Natural killer cell treated with Interleukin-12 subunit alpha and Interleukin-12 subunit beta and Interleukin-15 and Interleukin-18, amount 100 ng/mL, for 72 hours (primary cell): ENCODE measurements around the gene BANK1. TPM values are rescaled to one million over a fixed set of nuclear protein-coding genes. Genes with fewer than 3 reads are reported as not detected.
"Not testable (repeated sequence)": the region's sequence is repeated elsewhere in the genome, so short reads cannot be mapped to it uniquely, and the experiment has no call there.

Experiments
- ATAC-seq, 2 donors: fragments of 150-1000 bp; cut with Tn5 transposase in 1 of 2; sonication (Bioruptor Pico), chemical (Tn5 transposase) in 1 of 2; 2 replicates each; pipeline ENCODE4 v1.10.0; 2021
- DNase-seq: peaks from one replicate; pipeline ENCODE4 v3.0.0; 2022; ENCODE audit warnings: low spot score
- H3K27ac Mint-ChIP-seq, 2 donors: 1 replicate in 1 of 2; 2 replicates in 1 of 2; pipeline ENCODE4 v1.8.0; 2022; ENCODE audit warnings: mixed read lengths in 2 of 2, mild to moderate bottlenecking in 1 of 2, moderate library complexity in 1 of 2
- H3K27me3 Mint-ChIP-seq, 2 donors: 1 replicate in 1 of 2; 2 replicates in 1 of 2; pipeline ENCODE4 v1.8.0; 2022; ENCODE audit warnings: mixed read lengths in 2 of 2
- H3K36me3 Mint-ChIP-seq: one replicate; pipeline ENCODE4 v1.8.0; 2022; ENCODE audit warnings: mixed read lengths
- H3K4me1 Mint-ChIP-seq, 2 donors: 1 replicate in 1 of 2; 2 replicates in 1 of 2; pipeline ENCODE4 v1.8.0; 2022; ENCODE audit warnings: low read depth in 2 of 2, mixed read lengths in 2 of 2, mild to moderate bottlenecking in 1 of 2
- H3K4me3 Mint-ChIP-seq: one replicate; pipeline ENCODE4 v1.8.0; 2022; ENCODE audit warnings: mixed read lengths
- H3K9me3 Mint-ChIP-seq: 2 replicates; pipeline ENCODE4 v1.8.0; 2022; ENCODE audit warnings: mixed read lengths
- total RNA-seq, 2 donors: library from RNA; stranded (reverse); gene quantifications; one replicate each; pipeline ENCODE4 v1.2.3, GENCODE V29; 2022

Gene BANK1
- total RNA-seq, 2 donors from 2014 or later, result 1.6 to 1.7 TPM

DNA sequence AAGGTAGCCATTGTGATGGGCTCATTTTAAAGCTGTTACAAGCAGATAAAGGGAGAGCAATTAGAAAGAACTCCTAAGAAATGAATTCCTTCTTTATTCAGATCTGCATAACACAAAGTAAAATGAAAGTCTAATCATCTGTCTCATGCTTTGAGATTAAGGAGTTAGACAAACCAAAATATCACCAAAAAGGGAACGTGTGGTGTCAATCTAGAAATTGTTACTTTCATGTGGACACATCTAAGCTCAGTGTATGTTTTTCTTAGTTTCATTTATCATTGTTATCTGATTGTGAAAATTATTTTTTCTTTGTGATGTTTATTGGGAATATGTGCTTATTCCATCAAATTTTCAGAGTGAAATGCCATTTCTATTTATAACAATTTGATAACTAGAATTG lies 80.3 kb downstream of the BANK1 start:
- H3K27me3 Mint-ChIP-seq, result peaks cover 0 to 7% of the 10 kb centered on the region in 2 donors
- no peak for DNase-seq
- H3K4me1 Mint-ChIP-seq, result no peaks in the 10 kb centered on the region
- H3K27ac Mint-ChIP-seq, result no peak overlapping the region
- ATAC-seq, result no peak
- H3K9me3 Mint-ChIP-seq, result no peaks in the 10 kb centered on the region
- H3K36me3 Mint-ChIP-seq, result no peaks in the 10 kb centered on the region
- no peak overlapping the region for H3K4me3 Mint-ChIP-seq

- H3K4me1 Mint-ChIP-seq, result no peaks in the 10 kb centered on the region
- peak overlapping the region in 1 of 2 donors; percentile 26 for H3K27ac Mint-ChIP-seq
- ATAC-seq, result peak in 1 of 2 donors; percentile 51
- H3K4me3 Mint-ChIP-seq, result peak overlapping the region; percentile 10
- H3K9me3 Mint-ChIP-seq, result no peaks in the 10 kb centered on the region
- DNase-seq, result no peak
- H3K27me3 Mint-ChIP-seq, result peaks cover 0 to 7% of the 10 kb centered on the region in 2 donors
- H3K36me3 Mint-ChIP-seq, result no peaks in the 10 kb centered on the region
These were observed 81.6 kb downstream of the BANK1 start for GRCh38 chr4:101871962-101872676.

DNA sequence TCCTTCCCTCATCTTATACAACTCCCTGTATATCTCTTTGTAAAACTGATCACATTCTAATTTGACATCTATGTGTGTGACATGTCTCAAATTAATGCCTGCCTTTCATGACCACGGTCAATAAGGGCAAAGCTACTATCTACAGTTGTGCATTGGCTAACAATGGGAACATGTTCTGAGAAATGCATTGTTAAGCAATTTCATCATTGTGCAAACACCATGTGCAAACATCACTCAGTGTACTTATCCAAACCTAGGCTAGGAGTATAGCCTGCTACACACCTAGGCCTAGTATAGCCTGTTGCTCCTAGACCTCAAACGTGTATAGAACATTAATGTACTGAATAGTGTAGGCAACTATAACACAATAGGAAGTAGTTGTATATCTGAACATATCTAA lies 95.0 kb downstream of the BANK1 start:
- H3K9me3 Mint-ChIP-seq, result peaks cover 5% of the 10 kb centered on the region
- H3K27me3 Mint-ChIP-seq, result no peaks in the 10 kb centered on the region
- ATAC-seq (no peak), DNase-seq (no peak)
- no peak overlapping the region for H3K4me3 Mint-ChIP-seq
- no peak overlapping the region for H3K27ac Mint-ChIP-seq
- no peaks in the 10 kb centered on the region for H3K36me3 Mint-ChIP-seq
- no peaks in the 10 kb centered on the region for H3K4me1 Mint-ChIP-seq

DNA sequence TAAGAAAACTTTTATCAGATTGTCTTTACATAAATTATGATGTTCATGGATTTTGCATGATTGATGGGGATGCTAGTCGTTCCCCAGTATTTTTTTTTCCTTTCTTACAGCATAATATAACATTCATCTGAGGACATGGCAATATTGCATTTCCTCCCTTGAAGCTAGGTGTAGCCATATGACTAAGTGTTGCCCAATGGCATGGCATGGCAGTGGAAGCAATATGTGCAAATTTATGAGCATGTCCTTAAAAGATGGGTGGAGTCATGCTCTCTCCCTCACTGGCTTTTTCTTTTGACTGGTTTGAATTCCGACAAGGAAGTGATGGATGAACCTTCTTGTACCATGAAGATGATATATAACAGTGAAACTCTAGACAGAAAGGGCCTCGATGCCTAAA lies 96.3 kb downstream of the BANK1 start:
- Mint-ChIP-seq H3K9me3 (peaks cover 5% of the 10 kb centered on the region), H3K4me3 (no peak overlapping the region), H3K4me1 (no peaks in the 10 kb centered on the region), H3K36me3 (no peaks in the 10 kb centered on the region), H3K27me3 (no peaks in the 10 kb centered on the region), H3K27ac (no peak overlapping the region)
- ATAC-seq, result no peak
- no peak for DNase-seq

- Mint-ChIP-seq H3K9me3 (peaks cover 5% of the 10 kb centered on the region), H3K36me3 (no peaks in the 10 kb centered on the region), H3K27ac (no peak overlapping the region), H3K27me3 (no peaks in the 10 kb centered on the region), H3K4me1 (no peaks in the 10 kb centered on the region), H3K4me3 (no peak overlapping the region)
- ATAC-seq (no peak), DNase-seq (no peak)
These were observed 97.9 kb downstream of the BANK1 start for GRCh38 chr4:101888472-101888871.

DNA sequence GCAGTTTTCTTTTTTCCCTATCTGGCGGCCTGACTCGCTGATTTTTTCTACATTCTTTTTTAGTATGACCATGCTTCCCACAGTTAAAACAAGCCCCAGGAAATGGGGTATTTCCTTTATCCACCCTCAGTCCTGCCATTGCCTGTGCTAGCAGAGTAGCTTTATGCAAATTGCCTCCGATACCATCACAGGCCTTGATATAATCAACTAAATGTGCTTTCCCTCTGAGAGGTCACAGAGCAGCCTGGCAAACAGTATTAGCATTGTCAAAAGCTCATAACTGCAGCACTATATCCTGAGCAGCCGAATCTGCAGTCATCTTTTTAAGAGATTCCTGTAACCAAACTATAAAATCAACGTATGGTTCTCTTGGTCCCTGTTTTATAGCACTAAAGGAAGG lies 115.0 kb downstream of the BANK1 start:
- H3K9me3 Mint-ChIP-seq, H3K27me3 Mint-ChIP-seq, H3K27ac Mint-ChIP-seq, H3K4me3 Mint-ChIP-seq, DNase-seq, H3K36me3 Mint-ChIP-seq, H3K4me1 Mint-ChIP-seq, ATAC-seq: not testable (repeated sequence)

GRCh38 chr4:101910786-101911373 lies 120.3 kb downstream of the BANK1 start:
- Mint-ChIP-seq H3K27ac (no peak overlapping the region), H3K4me1 (no peaks in the 10 kb centered on the region), H3K27me3 (no peaks in the 10 kb centered on the region), H3K9me3 (peaks cover 5% of the 10 kb centered on the region), H3K4me3 (no peak overlapping the region), H3K36me3 (no peaks in the 10 kb centered on the region)
- ATAC-seq (no peak), DNase-seq (no peak)

GRCh38 chr4:101911616-101912015 lies 121.1 kb downstream of the BANK1 start:
- DNase-seq, result no peak
- Mint-ChIP-seq H3K4me1 (no peaks in the 10 kb centered on the region), H3K9me3 (peaks cover 5% of the 10 kb centered on the region), H3K27me3 (no peaks in the 10 kb centered on the region), H3K4me3 (no peak overlapping the region), H3K36me3 (no peaks in the 10 kb centered on the region), H3K27ac (no peak overlapping the region)
- ATAC-seq, result no peak

GRCh38 chr4:101914761-101915160 lies 124.2 kb downstream of the BANK1 start:
- Mint-ChIP-seq H3K36me3 (no peaks in the 10 kb centered on the region), H3K4me1 (no peaks in the 10 kb centered on the region), H3K27ac (no peak overlapping the region), H3K4me3 (no peak overlapping the region), H3K9me3 (peaks cover 5% of the 10 kb centered on the region), H3K27me3 (no peaks in the 10 kb centered on the region)
- DNase-seq (no peak), ATAC-seq (no peak)

GRCh38 chr4:101919373-101919977 lies 128.9 kb downstream of the BANK1 start:
- DNase-seq (no peak), ATAC-seq (no peak)
- Mint-ChIP-seq H3K4me1 (no peaks in the 10 kb centered on the region), H3K36me3 (no peaks in the 10 kb centered on the region), H3K4me3 (no peak overlapping the region), H3K27me3 (no peaks in the 10 kb centered on the region), H3K27ac (no peak overlapping the region), H3K9me3 (no peaks in the 10 kb centered on the region)

DNA sequence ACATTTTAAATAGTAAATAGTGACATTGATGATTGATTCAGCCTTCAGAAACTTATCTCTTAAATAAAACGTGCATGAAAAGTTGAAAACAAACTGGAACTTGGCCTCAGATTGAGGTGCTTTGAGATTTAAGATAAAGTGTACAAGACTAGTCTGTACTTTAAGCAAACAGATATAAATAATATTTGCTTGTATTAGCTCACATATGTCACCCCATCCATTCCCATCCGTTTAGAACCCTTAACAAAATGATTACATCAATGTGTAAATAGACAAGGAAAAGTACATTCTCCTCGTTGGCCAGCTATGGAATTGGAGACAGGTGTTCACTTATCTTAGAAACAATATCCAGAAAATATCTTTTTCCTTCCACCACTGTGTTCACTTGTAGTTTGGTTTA lies 130.8 kb downstream of the BANK1 start:
- Mint-ChIP-seq H3K27me3 (no peaks in the 10 kb centered on the region), H3K4me1 (no peaks in the 10 kb centered on the region), H3K4me3 (no peak overlapping the region), H3K27ac (no peak overlapping the region), H3K9me3 (no peaks in the 10 kb centered on the region), H3K36me3 (no peaks in the 10 kb centered on the region)
- ATAC-seq, result no peak
- DNase-seq, result no peak

DNA sequence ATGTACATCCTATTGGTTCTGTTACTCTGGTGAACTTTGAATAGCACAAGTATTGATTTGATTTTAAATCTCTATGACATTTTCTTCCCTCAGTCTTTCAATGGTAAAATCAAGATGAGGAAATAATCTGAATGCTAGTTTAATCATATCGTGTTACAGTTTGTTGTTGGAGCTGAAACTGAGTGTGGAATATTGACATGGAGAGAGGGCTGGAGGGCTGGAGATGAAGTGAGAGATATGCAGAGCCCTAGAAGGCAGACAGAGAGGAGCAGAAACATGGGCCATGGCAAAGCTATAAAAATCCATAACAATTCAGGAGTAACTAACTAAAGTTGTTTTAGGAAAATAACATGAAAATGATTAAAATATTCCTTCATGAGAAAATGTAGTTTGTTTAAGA lies 141.1 kb downstream of the BANK1 start:
- peaks cover 0 to 10% of the 10 kb centered on the region in 2 donors for H3K27me3 Mint-ChIP-seq
- DNase-seq (no peak), ATAC-seq (no peak)
- no peaks in the 10 kb centered on the region for H3K36me3 Mint-ChIP-seq
- H3K9me3 Mint-ChIP-seq, result peaks cover 3% of the 10 kb centered on the region
- no peak overlapping the region for H3K4me3 Mint-ChIP-seq
- H3K27ac Mint-ChIP-seq, result no peak overlapping the region
- no peaks in the 10 kb centered on the region for H3K4me1 Mint-ChIP-seq

GRCh38 chr4:101933855-101934254 lies 143.3 kb downstream of the BANK1 start:
- Mint-ChIP-seq H3K9me3 (peaks cover 3% of the 10 kb centered on the region), H3K27ac (no peak overlapping the region), H3K4me3 (no peak overlapping the region), H3K27me3 (no peaks in the 10 kb centered on the region), H3K4me1 (no peaks in the 10 kb centered on the region), H3K36me3 (no peaks in the 10 kb centered on the region)
- ATAC-seq, result no peak
- no peak for DNase-seq

DNA sequence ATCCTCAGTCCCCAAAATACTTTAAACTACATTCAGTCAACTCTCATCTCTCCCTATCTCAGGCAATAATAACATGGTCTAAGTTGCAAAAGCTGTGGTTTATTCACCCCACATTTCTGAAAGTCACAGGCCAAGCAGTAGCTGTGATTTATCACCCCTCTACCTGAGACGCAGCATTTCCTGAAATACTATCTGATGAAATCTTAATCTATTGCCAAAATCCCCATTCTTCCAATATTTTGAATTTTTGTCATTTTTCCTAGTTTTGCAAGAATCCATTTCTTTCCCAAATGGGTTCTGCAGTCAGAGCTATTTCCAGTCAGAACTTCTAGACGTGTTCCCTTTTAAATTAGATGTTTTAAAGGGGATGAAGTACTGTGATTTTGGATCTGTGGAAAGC lies 148.3 kb downstream of the BANK1 start:
- DNase-seq, result no peak
- H3K27ac Mint-ChIP-seq, result no peak overlapping the region
- H3K4me3 Mint-ChIP-seq, result no peak overlapping the region
- H3K9me3 Mint-ChIP-seq, result no peaks in the 10 kb centered on the region
- no peaks in the 10 kb centered on the region for H3K36me3 Mint-ChIP-seq
- no peak for ATAC-seq
- H3K4me1 Mint-ChIP-seq, result no peaks in the 10 kb centered on the region
- H3K27me3 Mint-ChIP-seq, result peaks cover 0 to 8% of the 10 kb centered on the region in 2 donors
